ENCODE data around the gene AP1G2. TPM values are rescaled to one million over a fixed set of nuclear protein-coding genes. Genes with fewer than 3 reads are reported as not detected.

AP1G2 gene
- polyA plus RNA-seq, 1 donor from 2014 or later, result 127 TPM

DNA sequence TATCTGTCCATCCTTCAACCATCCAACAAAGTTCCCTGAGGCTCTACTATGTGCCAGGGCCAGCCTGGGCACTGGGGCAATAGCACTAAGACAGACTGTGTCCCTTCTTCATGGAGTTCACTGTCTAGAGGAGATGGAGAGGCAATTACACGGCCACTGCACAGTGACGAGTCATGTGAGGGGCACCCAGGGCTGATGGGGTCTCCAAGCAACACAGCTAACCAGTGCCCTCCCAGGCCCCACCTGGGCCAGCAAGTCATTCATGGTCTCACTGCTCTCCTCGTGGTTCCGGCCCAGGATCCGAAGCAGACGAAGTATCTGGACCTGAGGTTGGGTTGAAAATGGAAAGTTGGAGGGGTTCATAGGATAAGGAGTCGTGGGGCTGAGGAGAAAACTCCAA is 2.7 kb downstream of the AP1G2 start:
- H3K36me3 ChIP-seq (ENCODE audit: insufficient read depth, low read length), result no peaks in the 10 kb centered on the region
- no peaks in the 10 kb centered on the region for H3K9me2 ChIP-seq (ENCODE audit: insufficient read depth, low read length)
- H3K4me2 ChIP-seq (ENCODE audit: low read length), result no peak overlapping the region
- no peaks in the 10 kb centered on the region for H4K20me1 ChIP-seq (ENCODE audit: insufficient read depth)
- no peaks in the 10 kb centered on the region for H3K27me3 ChIP-seq (ENCODE audit: insufficient read depth, low read depth, low read length)
- no peaks in the 10 kb centered on the region for H3F3A ChIP-seq (ENCODE audit: insufficient read depth, low read length, poor library complexity, severe bottlenecking)
- H2AFZ ChIP-seq (ENCODE audit: low read depth, low read length), result no peak overlapping the region
- no peaks in the 10 kb centered on the region for H3K79me2 ChIP-seq (replicated peaks; ENCODE audit: insufficient read depth, low read length)
- H3K4me3 ChIP-seq (ENCODE audit: low read length), result no peak overlapping the region
- H3K27ac ChIP-seq (ENCODE audit: low read length), result no peak overlapping the region
- TF ChIP-seq RAD21 (conservative IDR thresholded peaks at IDR 0.05) (no peak), POLR2AphosphoS5 (IDR thresholded peaks at IDR 0.05) (no peak), EP300 (conservative IDR thresholded peaks at IDR 0.05; ENCODE audit: poor library complexity, severe bottlenecking) (no peak), SMC3 (conservative IDR thresholded peaks at IDR 0.05; ENCODE audit: poor library complexity) (no peak), TAF1 (IDR thresholded peaks at IDR 0.05; ENCODE audit: low read depth) (no peak), MXI1 (conservative IDR thresholded peaks at IDR 0.05; ENCODE audit: poor library complexity, severe bottlenecking) (no peak), EZH2 (IDR thresholded peaks at IDR 0.05; ENCODE audit: borderline replicate concordance, insufficient read depth, low read length, poor library complexity, severe bottlenecking) (no peak)
- TF ChIP-seq, protein P1, sequence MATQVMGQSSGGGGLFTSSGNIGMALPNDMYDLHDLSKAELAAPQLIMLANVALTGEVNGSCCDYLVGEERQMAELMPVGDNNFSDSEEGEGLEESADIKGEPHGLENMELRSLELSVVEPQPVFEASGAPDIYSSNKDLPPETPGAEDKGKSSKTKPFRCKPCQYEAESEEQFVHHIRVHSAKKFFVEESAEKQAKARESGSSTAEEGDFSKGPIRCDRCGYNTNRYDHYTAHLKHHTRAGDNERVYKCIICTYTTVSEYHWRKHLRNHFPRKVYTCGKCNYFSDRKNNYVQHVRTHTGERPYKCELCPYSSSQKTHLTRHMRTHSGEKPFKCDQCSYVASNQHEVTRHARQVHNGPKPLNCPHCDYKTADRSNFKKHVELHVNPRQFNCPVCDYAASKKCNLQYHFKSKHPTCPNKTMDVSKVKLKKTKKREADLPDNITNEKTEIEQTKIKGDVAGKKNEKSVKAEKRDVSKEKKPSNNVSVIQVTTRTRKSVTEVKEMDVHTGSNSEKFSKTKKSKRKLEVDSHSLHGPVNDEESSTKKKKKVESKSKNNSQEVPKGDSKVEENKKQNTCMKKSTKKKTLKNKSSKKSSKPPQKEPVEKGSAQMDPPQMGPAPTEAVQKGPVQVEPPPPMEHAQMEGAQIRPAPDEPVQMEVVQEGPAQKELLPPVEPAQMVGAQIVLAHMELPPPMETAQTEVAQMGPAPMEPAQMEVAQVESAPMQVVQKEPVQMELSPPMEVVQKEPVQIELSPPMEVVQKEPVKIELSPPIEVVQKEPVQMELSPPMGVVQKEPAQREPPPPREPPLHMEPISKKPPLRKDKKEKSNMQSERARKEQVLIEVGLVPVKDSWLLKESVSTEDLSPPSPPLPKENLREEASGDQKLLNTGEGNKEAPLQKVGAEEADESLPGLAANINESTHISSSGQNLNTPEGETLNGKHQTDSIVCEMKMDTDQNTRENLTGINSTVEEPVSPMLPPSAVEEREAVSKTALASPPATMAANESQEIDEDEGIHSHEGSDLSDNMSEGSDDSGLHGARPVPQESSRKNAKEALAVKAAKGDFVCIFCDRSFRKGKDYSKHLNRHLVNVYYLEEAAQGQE (IDR thresholded peaks at IDR 0.05; ENCODE audit: borderline replicate concordance), result no peak
- TF ChIP-seq, protein P2, sequence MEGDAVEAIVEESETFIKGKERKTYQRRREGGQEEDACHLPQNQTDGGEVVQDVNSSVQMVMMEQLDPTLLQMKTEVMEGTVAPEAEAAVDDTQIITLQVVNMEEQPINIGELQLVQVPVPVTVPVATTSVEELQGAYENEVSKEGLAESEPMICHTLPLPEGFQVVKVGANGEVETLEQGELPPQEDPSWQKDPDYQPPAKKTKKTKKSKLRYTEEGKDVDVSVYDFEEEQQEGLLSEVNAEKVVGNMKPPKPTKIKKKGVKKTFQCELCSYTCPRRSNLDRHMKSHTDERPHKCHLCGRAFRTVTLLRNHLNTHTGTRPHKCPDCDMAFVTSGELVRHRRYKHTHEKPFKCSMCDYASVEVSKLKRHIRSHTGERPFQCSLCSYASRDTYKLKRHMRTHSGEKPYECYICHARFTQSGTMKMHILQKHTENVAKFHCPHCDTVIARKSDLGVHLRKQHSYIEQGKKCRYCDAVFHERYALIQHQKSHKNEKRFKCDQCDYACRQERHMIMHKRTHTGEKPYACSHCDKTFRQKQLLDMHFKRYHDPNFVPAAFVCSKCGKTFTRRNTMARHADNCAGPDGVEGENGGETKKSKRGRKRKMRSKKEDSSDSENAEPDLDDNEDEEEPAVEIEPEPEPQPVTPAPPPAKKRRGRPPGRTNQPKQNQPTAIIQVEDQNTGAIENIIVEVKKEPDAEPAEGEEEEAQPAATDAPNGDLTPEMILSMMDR (IDR thresholded peaks at IDR 0.05; ENCODE audit: poor library complexity, severe bottlenecking), result no peak
- H3K9ac ChIP-seq (ENCODE audit: low read length), result no peak overlapping the region
- no peaks in the 10 kb centered on the region for H3K9me3 ChIP-seq (ENCODE audit: low read length)

DNA sequence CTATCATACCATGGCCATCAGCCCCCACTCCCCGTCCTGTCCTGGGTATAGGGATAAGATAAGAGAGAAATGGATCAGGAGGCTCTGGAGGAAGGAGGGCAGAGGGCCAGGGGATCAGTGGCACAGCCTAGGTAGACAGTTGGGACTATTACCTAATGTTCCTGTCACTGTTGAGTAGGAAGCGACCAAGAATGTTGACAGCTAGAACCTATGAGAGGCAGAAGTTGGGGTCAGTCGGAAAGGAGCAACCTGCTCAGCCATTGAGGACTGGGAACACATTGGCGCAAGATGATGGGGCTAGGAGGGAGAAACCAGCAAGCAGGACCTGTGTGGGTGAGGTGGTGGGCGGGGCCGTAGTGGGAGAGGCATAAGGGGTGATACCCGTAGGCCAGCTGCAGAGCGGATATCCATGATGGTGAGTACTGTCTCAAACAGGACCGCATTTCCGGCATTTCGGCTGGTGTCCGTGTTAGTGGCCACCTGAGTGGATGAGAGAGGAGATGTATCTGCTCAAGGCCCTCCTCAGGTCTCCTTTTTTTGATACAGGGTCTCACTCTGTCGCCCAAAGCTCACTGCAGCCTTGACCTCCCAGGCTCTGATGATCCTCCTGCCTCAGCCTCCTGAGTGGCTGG is 3.3 kb downstream of the AP1G2 start:
- Histone ChIP-seq H3K9ac (ENCODE audit: low read length) (no peak overlapping the region), H3K9me3 (ENCODE audit: low read length) (no peaks in the 10 kb centered on the region), H3F3A (ENCODE audit: insufficient read depth, low read length, poor library complexity, severe bottlenecking) (no peaks in the 10 kb centered on the region), H3K9me2 (ENCODE audit: insufficient read depth, low read length) (no peaks in the 10 kb centered on the region), H3K4me2 (ENCODE audit: low read length) (no peak overlapping the region), H2AFZ (ENCODE audit: low read depth, low read length) (no peak overlapping the region), H3K4me3 (ENCODE audit: low read length) (no peak overlapping the region), H3K27ac (ENCODE audit: low read length) (no peak overlapping the region), H4K20me1 (ENCODE audit: insufficient read depth) (no peaks in the 10 kb centered on the region), H3K79me2 (replicated peaks; ENCODE audit: insufficient read depth, low read length) (no peaks in the 10 kb centered on the region), H3K36me3 (ENCODE audit: insufficient read depth, low read length) (no peaks in the 10 kb centered on the region), H3K27me3 (ENCODE audit: insufficient read depth, low read depth, low read length) (no peaks in the 10 kb centered on the region)
- TF ChIP-seq TAF1 (IDR thresholded peaks at IDR 0.05; ENCODE audit: low read depth), result peak; percentile 1
- no peak for TF ChIP-seq MXI1 (conservative IDR thresholded peaks at IDR 0.05; ENCODE audit: poor library complexity, severe bottlenecking)
